Fibroblast of skin of back (primary cell): ENCODE results near the gene B3GALNT1.
"Not testable (repeated sequence)": the region's sequence is repeated elsewhere in the genome, so short reads cannot be mapped to it uniquely, and the experiment has no call there.

ENCODE experiments used
- DNase-seq: peaks from one replicate; pipeline ENCODE4 v3.0.0-alpha.2; 2013

The B3GALNT1 gene

DNA sequence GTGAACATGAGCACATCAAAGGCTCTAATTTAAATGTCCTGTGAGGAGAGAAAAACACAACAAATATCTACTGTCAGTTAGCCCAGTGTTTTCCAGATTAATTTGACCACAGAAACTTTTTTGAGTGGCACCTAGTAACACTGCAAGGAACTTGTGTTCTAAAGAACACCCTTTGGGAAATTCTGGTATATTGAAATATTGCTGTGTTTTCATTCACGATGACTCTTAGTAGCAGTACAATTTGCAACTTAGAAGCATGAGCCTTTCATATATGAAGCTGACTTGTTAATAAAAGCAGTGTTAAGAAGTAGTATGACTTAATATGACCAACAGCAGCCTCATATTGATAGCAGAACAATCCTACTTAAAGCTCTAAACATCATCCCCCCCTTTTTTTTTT lies 32.0 kb downstream of the B3GALNT1 start:
- DNase-seq = no peak

DNA sequence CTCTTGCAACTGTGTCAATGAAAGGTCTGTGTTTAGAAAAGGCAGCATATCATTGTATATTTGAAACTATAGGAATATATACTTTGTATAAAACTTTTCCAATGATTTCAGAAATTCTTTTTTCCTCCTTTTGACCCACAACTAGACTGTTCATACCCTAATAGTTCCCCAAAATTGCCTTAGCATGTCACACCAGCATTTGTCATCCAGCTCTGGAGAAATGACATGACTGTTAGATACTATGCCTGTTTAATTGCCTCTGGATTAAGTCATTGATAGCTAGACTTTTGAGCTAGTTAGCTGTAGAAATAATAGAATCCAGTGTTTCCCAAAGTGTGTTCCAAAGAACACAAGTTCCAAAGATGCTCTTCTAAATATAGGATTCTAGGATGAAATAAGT lies 32.4 kb downstream of the B3GALNT1 start:
- no peak for DNase-seq

DNA sequence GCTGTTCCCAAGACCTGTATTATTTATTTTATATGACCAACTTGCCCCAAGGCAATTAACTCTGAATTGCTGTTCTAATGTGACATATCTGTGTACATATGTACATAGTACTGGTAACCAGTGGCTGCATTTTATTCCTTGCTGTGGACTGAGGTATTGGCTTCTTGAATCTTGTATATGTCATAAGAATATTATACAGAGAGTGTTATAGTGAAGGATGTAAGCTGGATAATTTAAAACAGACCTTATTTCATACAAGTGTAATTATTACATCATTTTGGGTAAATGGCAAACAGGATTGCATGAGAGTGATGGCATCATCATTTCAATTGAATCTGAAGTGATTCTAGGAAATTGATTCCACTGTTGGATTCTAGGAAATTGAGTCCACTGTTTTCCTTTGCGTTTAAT lies 32.9 kb downstream of the B3GALNT1 start:
- no peak for DNase-seq

DNA sequence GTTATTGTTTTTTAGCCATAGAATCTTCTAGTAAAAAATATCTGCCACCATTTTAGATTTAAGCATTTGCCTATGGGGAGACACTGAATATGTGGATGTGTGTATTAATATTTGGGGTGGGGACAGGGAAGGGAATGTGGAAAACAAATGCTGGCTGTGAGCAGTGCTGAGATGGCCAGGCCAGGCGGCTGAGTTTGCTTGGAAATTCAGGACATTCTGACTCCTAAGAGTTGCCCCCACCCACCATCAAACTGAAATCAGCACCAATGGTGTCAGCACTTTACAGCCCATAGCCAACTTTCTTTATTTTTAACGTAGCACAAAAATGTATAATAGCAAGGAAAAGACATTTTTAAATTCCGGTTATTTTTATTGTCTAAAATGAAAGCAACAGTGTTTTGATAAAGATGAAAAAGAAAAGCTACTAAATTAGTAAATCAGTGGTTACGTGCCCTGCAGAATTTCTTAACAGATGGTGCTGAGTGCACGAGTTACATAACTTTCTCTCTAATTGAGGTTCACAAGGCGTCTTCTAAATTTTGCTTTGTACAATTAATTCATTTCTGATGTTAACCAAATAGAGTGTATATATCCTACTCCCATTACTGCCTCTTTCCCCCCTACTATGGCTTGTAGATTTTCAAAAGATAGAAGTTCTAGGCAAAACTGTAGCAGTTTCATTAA lies 34.0 kb downstream of the B3GALNT1 start:
- no peak for DNase-seq

DNA sequence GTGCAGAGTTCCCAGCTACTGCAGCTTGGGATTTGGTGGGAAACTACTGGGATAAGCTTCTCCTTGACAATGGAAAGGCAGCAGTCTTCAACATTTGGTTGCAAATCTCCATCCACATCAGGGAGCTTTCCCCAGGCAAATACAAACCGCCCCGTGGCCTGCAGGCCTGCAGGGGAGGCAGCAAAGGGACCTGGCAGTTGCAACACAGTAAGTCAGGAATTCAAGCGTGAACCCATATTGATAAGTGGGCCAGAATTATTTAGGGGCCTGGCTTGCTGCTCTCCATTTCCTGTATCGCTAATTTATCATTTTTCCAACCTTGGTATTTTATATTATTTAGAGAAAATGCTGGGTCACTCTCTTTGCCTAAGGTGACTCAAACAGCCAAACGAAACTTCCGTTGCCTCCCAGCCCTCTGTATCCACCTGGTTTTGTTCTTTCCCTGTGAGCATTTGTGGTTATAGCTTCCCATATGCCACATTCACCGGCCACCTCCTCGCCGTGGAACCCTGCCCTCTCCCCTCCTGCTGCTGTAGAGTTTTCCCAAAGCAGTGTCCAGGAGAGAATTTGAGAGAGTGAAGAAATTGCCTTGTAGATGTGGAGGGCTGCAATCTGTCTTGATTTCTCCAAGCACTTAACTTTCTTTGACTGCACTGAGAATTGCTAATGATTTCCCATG lies 34.8 kb downstream of the B3GALNT1 start:
- no peak for DNase-seq

DNA sequence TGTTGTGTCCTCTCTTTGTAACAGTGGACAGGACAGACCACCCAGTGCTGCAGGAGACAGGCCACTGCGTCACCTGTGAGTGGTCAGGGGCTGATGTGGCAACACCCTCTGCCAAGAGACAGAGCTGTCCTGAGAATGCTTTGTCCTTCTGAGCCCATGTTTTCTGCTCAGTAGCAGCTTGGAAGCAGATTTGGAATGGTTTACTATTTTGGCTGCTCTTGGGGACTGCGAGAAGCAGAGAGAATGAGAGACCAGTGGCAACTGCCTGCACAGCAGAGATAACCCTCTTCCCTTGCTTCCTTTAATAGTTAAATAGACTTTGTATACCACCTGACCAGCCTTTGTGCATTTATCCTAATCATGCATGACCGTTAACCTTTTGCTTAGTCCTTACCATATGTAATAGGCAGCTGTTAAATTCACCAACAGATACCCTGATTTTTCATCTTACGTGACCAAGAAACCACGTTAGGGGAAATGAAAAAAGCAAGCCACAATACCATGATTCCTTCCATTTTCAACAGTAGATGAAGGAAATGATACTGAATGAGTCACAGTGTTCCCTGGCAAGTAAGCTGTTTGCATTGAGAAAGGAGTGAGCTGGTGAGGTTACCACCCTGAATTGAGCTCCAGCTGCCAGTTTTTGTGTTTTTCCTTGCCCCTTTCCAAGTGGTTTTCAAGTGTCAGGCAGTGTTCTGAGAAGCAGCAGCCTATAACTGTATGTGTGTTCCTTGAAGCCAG lies 35.5 kb downstream of the B3GALNT1 start:
- DNase-seq = peak; percentile 75

DNA sequence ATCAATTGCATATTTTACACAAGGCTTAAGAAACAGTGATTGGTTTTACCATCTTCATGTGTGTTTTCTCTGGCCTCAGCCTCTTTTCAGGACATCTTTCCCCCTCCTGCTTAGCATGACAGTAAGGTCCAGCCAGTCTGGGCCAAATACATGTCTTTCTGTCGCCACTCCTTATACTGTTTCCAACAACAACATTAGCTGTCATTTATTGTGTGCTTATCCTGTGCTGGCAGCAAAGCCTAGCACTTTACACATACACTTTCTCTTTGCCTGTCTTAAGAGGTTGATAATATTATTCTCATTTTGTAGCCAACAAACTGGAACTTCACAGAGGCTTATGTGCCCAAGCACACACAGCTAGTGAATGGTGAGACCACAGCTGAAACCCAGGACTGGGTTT lies 37.8 kb downstream of the B3GALNT1 start:
- DNase-seq = no peak

DNA sequence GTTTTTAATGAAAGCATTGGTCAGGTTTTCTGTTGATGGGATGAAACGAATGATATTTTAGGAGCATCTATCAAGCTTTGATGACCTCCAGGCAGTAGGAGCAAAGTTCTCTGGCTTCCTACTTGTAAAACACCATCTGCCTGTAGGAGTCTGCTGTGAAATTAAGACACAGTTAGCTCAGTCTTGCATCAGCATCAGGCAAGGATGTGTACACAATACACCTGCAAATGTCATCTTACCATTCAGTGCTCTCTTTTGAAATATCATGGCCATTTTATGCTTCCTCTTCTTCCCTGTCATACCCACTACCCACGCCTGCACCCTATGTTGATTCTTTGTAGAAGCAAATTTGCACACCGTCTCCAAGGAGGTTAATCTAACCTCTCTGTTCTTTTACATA lies 38.2 kb downstream of the B3GALNT1 start:
- DNase-seq = no peak

DNA sequence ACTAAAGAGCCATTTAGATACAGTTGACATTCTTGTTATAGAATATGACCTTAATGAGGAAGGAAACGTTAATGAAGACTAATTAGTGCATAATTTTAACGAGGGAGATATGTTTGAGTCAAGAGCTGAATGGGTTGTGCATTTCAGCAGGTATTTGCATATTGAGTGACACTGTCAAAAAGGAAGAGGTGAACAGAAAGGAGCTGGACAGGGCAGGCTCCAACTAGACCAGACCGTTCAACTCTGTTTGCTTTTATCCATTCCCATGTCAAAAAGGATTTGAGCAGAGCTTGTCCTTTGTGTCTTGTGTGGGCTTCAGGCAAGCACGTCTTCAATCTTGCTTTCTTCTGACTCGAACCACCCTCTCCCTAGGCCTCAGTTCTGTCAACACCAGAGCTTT lies 40.7 kb downstream of the B3GALNT1 start:
- DNase-seq = no peak

DNA sequence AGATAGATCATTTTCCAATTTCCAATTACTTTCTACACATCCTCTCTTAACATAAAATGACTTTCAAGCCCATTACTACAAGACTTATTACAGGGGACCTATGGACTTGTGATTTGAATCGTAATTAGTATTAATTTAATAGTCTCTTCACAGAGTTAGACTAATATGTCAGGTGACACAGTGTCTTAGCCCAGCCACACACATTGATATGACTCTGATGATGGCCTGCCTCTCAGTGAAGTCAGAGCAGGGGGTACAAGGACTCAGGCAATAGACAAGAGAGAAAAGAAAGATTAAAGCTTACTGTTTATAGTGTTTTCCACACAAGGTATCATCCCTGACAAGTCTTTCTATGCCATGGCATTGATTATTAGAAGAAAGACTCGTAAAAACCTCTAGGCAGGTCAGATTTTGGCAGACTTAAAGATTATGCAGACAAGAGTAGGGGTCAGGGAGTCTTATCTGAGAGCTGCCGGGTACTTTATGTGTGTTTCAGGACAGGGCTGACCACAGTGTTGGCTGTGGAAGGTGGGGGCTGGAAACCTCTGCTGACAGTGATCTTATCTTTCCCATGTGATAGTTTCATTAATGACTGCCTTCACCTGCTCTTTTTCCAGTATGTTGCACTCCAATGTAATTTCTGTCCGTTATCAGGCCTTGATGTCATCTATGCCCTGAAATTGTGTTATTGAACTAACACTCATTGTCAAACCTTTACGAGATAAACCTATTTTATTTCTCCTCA lies 50.1 kb downstream of the B3GALNT1 start:
- DNase-seq = no peak

DNA sequence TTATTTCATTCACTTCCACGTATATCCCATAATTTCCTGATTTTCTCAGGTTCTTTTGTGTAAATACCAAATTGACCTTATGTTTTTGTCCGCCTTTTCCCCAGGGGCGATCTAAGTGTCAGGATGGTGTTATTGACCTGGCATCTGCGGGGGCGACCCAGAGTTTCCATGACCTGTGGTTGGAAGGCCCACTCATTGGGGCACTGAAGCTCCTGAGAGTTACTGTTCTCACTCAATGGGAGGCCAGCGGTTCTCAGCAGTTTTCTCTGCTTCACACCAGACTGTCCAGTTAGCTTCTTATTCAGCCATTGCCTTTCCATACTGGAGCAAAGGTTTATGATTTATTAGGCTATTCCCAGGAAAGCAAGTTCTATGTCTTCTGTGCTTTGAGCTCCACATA lies 53.3 kb downstream of the B3GALNT1 start:
- DNase-seq = no peak

DNA sequence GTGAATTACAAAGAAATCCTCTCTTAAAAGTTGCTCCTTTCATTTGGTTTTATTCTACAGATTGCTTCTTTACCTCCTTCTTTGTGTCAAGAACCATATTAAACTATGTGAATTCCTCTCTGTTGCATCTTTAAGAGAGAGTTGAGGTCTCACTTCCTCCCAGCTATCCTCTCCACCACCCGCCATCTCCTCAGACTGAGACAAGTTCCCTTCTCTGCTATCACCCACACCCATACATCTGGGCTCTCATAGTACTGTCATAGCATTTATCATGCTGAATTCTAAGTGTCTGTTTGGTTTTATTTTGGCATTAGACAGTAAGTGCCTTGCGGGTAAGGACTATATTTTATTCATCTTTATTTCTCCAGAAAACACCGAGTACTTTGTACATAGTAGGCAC lies 54.2 kb downstream of the B3GALNT1 start:
- DNase-seq = no peak

DNA sequence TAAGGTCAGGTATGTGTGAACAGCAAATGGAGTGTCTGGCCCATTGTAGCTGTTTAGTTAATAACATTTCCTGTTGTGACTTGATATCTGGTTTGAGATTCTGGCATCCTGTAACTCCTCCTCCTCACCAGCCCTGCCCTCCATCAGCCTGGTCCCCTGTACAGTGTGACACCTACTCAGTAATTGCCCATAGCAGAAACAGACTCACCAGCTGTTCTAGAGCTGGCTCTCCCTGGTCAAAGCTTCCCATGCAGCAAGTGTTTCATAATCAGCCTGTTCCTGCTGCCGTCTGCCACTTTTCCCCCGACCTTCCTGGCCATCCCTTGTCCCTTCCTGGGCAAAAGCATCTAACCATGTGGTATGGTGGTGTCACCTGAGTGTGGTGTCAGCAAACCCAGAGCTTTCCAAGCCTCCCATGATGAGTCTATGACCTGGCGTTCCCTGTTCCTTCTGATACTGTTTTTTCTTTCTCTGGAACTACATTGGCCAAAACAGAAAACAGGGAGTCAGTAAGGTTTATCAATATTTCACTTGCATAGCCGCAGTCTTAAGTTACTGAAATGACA lies 55.4 kb downstream of the B3GALNT1 start:
- no peak for DNase-seq

DNA sequence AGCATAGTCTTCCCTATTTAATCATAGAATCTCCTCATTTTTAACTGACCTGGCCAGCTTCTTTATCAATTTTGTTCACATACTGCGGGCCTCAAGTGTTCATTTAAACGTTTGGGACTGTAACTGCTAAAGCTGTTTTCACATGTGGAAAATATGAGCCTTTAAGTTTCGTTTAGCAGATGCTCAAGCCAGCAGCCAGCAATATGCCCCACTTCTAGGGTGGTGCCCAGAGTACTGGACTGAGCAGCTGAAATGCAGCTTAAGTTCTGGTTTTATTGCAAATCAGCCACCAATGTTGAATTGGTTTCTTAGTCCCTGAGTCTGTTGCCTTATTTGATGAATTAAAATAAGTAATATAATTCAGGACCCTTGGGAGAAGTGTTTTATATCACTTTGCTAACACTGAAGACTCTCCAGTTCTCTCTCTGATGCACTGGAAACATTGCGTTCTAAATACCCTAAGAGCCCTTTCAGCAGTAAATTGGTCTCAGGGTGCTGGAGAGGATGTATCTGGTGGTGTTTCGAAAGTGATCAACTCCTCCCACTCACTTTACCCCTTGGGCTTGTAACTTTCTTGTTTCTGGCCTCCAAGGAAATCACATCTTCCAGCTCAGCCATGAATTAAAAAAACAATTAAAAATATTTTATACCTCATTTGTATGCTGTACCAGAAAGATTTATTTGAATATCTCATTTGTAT lies 61.7 kb downstream of the B3GALNT1 start:
- DNase-seq = no peak

DNA sequence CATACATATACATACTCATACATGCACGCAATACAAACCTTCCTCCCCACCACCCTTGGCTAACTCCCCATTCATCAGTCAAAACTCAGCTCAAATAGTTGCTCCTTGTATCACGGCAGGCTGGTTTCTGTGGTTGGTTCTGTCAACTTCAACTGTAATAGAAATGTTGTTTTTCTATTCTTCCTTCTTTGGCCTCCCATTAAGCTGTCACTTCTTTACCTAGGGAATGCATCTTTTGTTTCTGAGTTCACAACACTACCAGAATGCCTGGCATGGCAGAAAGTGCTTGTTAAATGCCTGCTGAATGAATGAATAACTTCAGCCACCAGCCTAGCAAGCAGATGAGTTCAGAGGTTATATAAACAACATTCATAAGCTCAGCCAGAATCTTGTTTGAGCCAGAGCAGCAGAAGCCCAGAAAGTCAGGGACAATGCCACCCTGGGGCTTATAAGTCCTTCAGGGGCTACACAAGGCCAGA lies 63.1 kb downstream of the B3GALNT1 start:
- DNase-seq = peak; percentile 12

DNA sequence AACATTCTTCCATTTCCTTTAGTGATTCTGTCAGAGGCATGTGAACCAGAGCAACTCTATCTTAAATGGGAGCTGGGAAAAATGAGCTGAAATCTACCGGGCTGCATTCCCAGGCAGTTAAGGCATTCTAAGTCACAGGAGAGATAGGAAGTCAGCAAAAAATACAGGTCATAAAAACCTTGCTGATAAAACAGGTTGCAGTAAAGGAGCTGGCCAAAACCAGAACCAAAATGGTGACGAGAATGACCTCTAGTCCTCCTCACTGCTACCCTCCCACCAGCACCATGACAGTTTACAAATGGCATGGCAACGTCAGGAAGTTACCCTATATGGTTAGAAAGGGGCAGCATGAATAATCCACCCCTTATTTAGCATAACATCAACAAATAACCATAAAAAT lies 66.4 kb downstream of the B3GALNT1 start:
- DNase-seq = no peak

DNA sequence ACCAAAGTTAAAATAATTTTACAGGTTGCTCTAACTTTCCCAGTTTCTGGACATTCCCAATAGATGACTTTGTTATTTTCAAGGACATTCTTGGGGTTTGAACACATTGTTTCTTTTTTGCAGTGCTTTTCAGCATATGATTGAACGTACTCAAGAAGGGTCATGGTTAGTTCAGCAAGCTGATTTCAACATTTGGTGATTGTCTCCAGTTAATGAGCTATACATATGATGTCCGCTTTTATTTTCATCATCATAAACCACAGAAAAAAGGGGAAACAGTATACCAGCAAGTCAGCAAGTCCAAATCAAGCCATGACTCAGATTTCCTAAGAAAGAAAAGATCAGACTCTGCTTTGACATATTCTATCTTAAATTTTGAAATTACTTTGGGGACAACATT lies 69.4 kb downstream of the B3GALNT1 start:
- DNase-seq = peak; percentile 59

DNA sequence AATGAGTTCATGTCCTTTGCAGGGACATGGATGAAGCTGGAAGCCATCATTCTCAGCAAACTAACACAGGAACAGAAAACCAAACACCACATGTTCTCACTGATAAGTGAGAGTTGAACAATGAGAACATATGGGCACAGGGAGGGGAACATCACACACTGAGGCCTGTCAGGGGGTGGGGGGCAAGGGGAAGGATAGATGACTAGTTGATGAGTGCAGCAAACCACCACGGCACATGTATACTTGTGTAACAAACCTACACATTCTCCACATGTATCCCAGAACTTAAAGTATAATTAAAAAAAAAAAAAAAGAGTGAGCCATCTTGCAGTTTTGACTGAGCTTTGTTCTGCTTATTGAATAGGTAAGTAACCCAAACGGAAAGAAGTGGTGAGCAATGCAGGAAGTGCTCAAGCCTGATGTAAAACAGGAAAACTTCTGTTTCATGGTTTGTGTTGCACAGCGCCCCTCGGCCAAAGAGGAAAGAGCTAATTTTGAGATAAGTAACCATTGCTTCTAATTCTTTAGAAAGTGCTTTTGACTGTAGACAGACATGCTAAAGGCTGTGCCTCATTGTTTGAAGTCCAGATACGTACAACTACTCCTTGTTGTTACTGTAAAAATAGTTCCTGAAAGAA lies 70.1 kb downstream of the B3GALNT1 start:
- DNase-seq = not testable (repeated sequence)
